OCI-LY1 (cell line): ENCODE data around the gene AARS1.
"Not testable (repeated sequence)": the region's sequence is repeated elsewhere in the genome, so short reads cannot be mapped to it uniquely, and the experiment has no call there.

Source experiments
- EZH2 ChIP-seq: fragments of 200-600 bp; sonication (generic), shearing (Covaris generic); IDR thresholded peaks from 2 replicates; pipeline ENCODE4 v1.8.0; 2017; ENCODE audit warnings: borderline replicate concordance, mixed run types, mild to moderate bottlenecking, antibody characterized with exemption, low read length, moderate library complexity, mixed read lengths
- TF ChIP-seq, protein P1 (sequence below): fragments of 200-600 bp; sonication (generic), shearing (Covaris generic); IDR thresholded peaks from 2 replicates; pipeline ENCODE4 v1.5.1; 2017; ENCODE audit warnings: mild to moderate bottlenecking, antibody characterized with exemption, low read length, moderate library complexity, mixed read lengths

GRCh38 chr16:70307726-70308125 is 18.4 kb upstream of the AARS1 start:
- TF ChIP-seq, protein P1, sequence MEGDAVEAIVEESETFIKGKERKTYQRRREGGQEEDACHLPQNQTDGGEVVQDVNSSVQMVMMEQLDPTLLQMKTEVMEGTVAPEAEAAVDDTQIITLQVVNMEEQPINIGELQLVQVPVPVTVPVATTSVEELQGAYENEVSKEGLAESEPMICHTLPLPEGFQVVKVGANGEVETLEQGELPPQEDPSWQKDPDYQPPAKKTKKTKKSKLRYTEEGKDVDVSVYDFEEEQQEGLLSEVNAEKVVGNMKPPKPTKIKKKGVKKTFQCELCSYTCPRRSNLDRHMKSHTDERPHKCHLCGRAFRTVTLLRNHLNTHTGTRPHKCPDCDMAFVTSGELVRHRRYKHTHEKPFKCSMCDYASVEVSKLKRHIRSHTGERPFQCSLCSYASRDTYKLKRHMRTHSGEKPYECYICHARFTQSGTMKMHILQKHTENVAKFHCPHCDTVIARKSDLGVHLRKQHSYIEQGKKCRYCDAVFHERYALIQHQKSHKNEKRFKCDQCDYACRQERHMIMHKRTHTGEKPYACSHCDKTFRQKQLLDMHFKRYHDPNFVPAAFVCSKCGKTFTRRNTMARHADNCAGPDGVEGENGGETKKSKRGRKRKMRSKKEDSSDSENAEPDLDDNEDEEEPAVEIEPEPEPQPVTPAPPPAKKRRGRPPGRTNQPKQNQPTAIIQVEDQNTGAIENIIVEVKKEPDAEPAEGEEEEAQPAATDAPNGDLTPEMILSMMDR = not testable (repeated sequence)
- TF ChIP-seq EZH2 = not testable (repeated sequence)
